Caco-2 (cell line): ENCODE data around the gene ATP2C2. TPM values are rescaled to one million over a fixed set of nuclear protein-coding genes. Genes with fewer than 3 reads are reported as not detected.

Source experiments
- BruUV-seq: library from RNA; stranded (reverse); fragments of 400-500 nt; replicated peaks from 2 replicates; lab custom pipeline; 2021; lab: Mats Ljungman, UMichigan
- CTCF ChIA-PET: fragments of 300-600 bp; sonication (Branson Sonifier 250); formaldehyde crosslinking; loops from one replicate; lab custom pipeline; 2022; ENCODE audit warnings: antibody characterized with exemption; lab: Charles Lee
- POLR2A ChIA-PET: fragments of 300-600 bp; sonication (Branson Sonifier 250); formaldehyde crosslinking; loops from one replicate; lab custom pipeline; 2022; ENCODE audit warnings: antibody characterized with exemption; lab: Charles Lee
- DNase-seq, 2 experiments: peaks; one replicate each; pipeline versions ENCODE4 v3.0.0 to v3.0.0-alpha.2; 2020 to 2022
- H3K27me3 ChIP-seq: replicated peaks from 2 replicates; pipeline ENCODE4 v1.6.0; 2011; ENCODE audit warnings: low read length; ENCODE audit not compliant: control insufficient read depth, insufficient read depth
- H3K36me3 ChIP-seq: 2 replicates; pipeline ENCODE4 v1.5.1; 2011; ENCODE audit warnings: low read length; ENCODE audit not compliant: control insufficient read depth, insufficient read depth
- H3K4me1 ChIP-seq: fragments of 250-450 bp; sonication (Bioruptor Pico); 2 replicates; pipeline ENCODE4 v1.5.1; 2020; ENCODE audit warnings: mild to moderate bottlenecking
- H3K4me3 ChIP-seq: 2 replicates; pipeline ENCODE4 v1.5.1; 2011; ENCODE audit warnings: low read depth, mild to moderate bottlenecking, control low read depth, low read length
- H3K9me3 ChIP-seq: fragments of 250-450 bp; sonication (Bioruptor Pico); 2 replicates; pipeline ENCODE4 v1.5.1; 2020; ENCODE audit warnings: mild to moderate bottlenecking, moderate library complexity
- H3K27ac Mint-ChIP-seq: one replicate; pipeline ENCODE4 v1.8.0; 2022; ENCODE audit warnings: mixed read lengths; ENCODE audit not compliant: unreplicated experiment
- H3K27me3 Mint-ChIP-seq: one replicate; pipeline ENCODE4 v1.8.0; 2022; ENCODE audit warnings: mixed read lengths; ENCODE audit not compliant: insufficient read depth, unreplicated experiment
- H3K36me3 Mint-ChIP-seq: one replicate; pipeline ENCODE4 v1.8.0; 2022; ENCODE audit warnings: mild to moderate bottlenecking, mixed read lengths; ENCODE audit not compliant: insufficient read depth, unreplicated experiment
- H3K4me1 Mint-ChIP-seq: one replicate; pipeline ENCODE4 v1.8.0; 2022; ENCODE audit warnings: low read depth, mixed read lengths; ENCODE audit not compliant: unreplicated experiment
- H3K4me3 Mint-ChIP-seq: one replicate; pipeline ENCODE4 v1.8.0; 2022; ENCODE audit warnings: mild to moderate bottlenecking, moderate library complexity, mixed read lengths; ENCODE audit not compliant: unreplicated experiment
- H3K9me3 Mint-ChIP-seq: one replicate; pipeline ENCODE4 v1.8.0; 2022; ENCODE audit warnings: mixed read lengths; ENCODE audit not compliant: unreplicated experiment
- intact Hi-C: fragments of 100-400 bp; cut with micrococcal nuclease; formaldehyde crosslinking; loops from one replicate; pipeline ENCODE4 v1.10.0; 2022; ENCODE audit not compliant: unreplicated experiment
- total RNA-seq: library from RNA; stranded (reverse); gene quantifications from 2 replicates; pipeline ENCODE4 v1.2.3, GENCODE V29; 2022
- TF ChIP-seq, protein P1 (sequence below), 2 experiments: fragments of 200-600 bp in 1 of 2; IDR thresholded peaks; 1 replicate in 1 of 2; 2 replicates in 1 of 2; pipeline versions ENCODE4 v1.5.1 to v1.8.0; 2011 to 2022; ENCODE audit warnings: antibody characterized with exemption in 1 of 2, control low read depth in 1 of 2, inconsistent platforms in 1 of 2, low read depth in 1 of 2, low read length in 1 of 2, mild to moderate bottlenecking in 1 of 2, moderate library complexity in 1 of 2; ENCODE audit not compliant: insufficient read depth in 1 of 2, severe bottlenecking in 1 of 2, unreplicated experiment in 1 of 2

Gene ATP2C2
- total RNA-seq, 1 experiment from 2014 or later, result 47.0 TPM

DNA sequence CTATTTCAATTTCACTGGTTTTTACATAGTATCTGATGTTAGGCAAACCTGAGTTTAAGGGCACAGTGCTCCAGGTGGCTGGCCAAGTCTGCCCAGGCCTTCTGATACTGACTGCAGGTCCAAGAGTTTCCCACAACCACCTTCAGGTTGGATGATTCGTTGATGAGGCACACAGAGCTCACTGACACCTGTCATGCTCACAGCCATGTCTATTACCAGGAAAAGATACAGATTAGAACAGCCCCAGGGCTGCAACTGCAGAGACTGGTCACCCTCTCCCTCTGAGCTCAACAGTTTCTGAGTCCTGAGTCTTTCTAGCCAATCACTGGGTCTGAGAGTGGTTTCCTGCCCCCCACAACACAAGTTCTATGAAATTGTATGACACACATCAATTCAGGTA lies 98.9 kb downstream of the ATP2C2 start:
- no peak overlapping the region for H3K27ac Mint-ChIP-seq
- H3K4me3 ChIP-seq, result no peak overlapping the region
- no peaks in the 10 kb centered on the region for H3K27me3 ChIP-seq
- no peaks in the 10 kb centered on the region for H3K4me1 ChIP-seq
- BruUV-seq, result no TSS peak
- no peaks in the 10 kb centered on the region for H3K27me3 Mint-ChIP-seq
- H3K4me1 Mint-ChIP-seq, result no peaks in the 10 kb centered on the region
- no peak for DNase-seq
- TF ChIP-seq, protein P1, sequence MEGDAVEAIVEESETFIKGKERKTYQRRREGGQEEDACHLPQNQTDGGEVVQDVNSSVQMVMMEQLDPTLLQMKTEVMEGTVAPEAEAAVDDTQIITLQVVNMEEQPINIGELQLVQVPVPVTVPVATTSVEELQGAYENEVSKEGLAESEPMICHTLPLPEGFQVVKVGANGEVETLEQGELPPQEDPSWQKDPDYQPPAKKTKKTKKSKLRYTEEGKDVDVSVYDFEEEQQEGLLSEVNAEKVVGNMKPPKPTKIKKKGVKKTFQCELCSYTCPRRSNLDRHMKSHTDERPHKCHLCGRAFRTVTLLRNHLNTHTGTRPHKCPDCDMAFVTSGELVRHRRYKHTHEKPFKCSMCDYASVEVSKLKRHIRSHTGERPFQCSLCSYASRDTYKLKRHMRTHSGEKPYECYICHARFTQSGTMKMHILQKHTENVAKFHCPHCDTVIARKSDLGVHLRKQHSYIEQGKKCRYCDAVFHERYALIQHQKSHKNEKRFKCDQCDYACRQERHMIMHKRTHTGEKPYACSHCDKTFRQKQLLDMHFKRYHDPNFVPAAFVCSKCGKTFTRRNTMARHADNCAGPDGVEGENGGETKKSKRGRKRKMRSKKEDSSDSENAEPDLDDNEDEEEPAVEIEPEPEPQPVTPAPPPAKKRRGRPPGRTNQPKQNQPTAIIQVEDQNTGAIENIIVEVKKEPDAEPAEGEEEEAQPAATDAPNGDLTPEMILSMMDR (IDR thresholded peaks at IDR 0.05; ENCODE audit: insufficient read depth in 1 of 2, low read depth in 1 of 2, low read length in 1 of 2, severe bottlenecking in 1 of 2, unreplicated experiment in 1 of 2), result no peak
- ChIA-PET CTCF (no interaction called here), POLR2A (no interaction called here)
- H3K36me3 Mint-ChIP-seq, result peaks cover 38% of the 10 kb centered on the region
- no peak overlapping the region for H3K4me3 Mint-ChIP-seq
- H3K36me3 ChIP-seq, result peaks cover 2% of the 10 kb centered on the region; the same call in 1 of the 2 replicates
- intact Hi-C loops, result loop anchor here (5.0 kb wide), 1 partner anchor 190 kb away; no protein-coding TSS in a partner anchor
- peaks cover 42% of the 10 kb centered on the region for H3K9me3 Mint-ChIP-seq
- H3K9me3 ChIP-seq, result peaks cover 16% of the 10 kb centered on the region

GRCh38 chr16:84467709-84468108 lies 99.4 kb downstream of the ATP2C2 start:
- Mint-ChIP-seq H3K27me3 (no peaks in the 10 kb centered on the region), H3K4me1 (no peaks in the 10 kb centered on the region), H3K36me3 (peaks cover 38% of the 10 kb centered on the region), H3K4me3 (no peak overlapping the region), H3K27ac (no peak overlapping the region), H3K9me3 (peaks cover 46% of the 10 kb centered on the region)
- H3K9me3 ChIP-seq, result peaks cover 16% of the 10 kb centered on the region
- H3K36me3 ChIP-seq, result peaks cover 2% of the 10 kb centered on the region; the same call in 1 of the 2 replicates
- no peaks in the 10 kb centered on the region for H3K4me1 ChIP-seq
- DNase-seq, result no peak
- H3K4me3 ChIP-seq, result no peak overlapping the region
- CTCF ChIA-PET, result no interaction called here
- intact Hi-C loops, result loop anchor here (5.0 kb wide), 1 partner anchor 190 kb away; no protein-coding TSS in a partner anchor
- TF ChIP-seq, protein P1 (IDR thresholded peaks at IDR 0.05; ENCODE audit: insufficient read depth in 1 of 2, low read depth in 1 of 2, low read length in 1 of 2, severe bottlenecking in 1 of 2, unreplicated experiment in 1 of 2), result no peak
- BruUV-seq, result no TSS peak
- POLR2A ChIA-PET, result no interaction called here
- H3K27me3 ChIP-seq, result no peaks in the 10 kb centered on the region

DNA sequence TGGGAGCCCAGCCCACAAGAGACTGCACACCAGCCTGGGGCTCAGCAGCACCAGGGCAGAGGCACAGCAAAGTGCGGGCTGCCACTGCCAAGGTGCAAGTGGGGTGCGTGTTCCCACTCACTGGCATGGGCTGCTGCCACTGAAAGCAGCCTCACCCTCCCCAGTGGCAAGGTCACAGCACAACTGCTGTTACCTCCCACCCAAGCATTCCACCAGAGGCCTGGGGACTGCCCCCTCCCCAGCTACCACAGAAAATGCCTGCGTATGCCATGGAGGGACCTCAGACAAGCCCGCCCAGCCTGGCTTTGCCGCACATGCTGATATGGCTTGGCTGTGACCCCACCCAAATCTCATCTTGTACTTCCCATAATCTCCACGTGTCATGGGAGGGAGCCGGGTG lies 103.0 kb downstream of the ATP2C2 start:
- no TSS peak for BruUV-seq
- intact Hi-C loops, result no loop called here
- peaks cover 2% of the 10 kb centered on the region; the same call in 1 of the 2 replicates for H3K36me3 ChIP-seq
- POLR2A ChIA-PET, result no interaction called here
- no peak for DNase-seq
- CTCF ChIA-PET, result no interaction called here
- no peak overlapping the region for H3K27ac Mint-ChIP-seq
- H3K4me3 Mint-ChIP-seq, result no peak overlapping the region
- no peaks in the 10 kb centered on the region for H3K27me3 ChIP-seq
- no peak overlapping the region for H3K4me3 ChIP-seq
- peaks cover 23% of the 10 kb centered on the region for H3K9me3 ChIP-seq
- peaks cover 34% of the 10 kb centered on the region for H3K36me3 Mint-ChIP-seq
- no peaks in the 10 kb centered on the region for H3K27me3 Mint-ChIP-seq
- H3K4me1 Mint-ChIP-seq, result peaks cover 12% of the 10 kb centered on the region
- TF ChIP-seq, protein P1 (IDR thresholded peaks at IDR 0.05; ENCODE audit: insufficient read depth in 1 of 2, low read depth in 1 of 2, low read length in 1 of 2, severe bottlenecking in 1 of 2, unreplicated experiment in 1 of 2), result no peak
- peaks cover 66% of the 10 kb centered on the region for H3K9me3 Mint-ChIP-seq
- peaks cover 9% of the 10 kb centered on the region for H3K4me1 ChIP-seq
